ENCODE data around the gene DNAH8.

Gene DNAH8

GRCh38 chr6:38813041-38813823, 98.1 kb downstream of the DNAH8 start:
- intact Hi-C loops (cut with DNase I): no loop called here
- DNase-seq: no peak

- DNase-seq: no peak
- intact Hi-C loops (cut with DNase I): no loop called here
Observed at GRCh38 chr6:38814761-38815160, 99.7 kb downstream of the DNAH8 start.

GRCh38 chr6:38815250-38815649, 100.1 kb downstream of the DNAH8 start:
- DNase-seq: no peak
- intact Hi-C loops (cut with DNase I): no loop called here

DNA sequence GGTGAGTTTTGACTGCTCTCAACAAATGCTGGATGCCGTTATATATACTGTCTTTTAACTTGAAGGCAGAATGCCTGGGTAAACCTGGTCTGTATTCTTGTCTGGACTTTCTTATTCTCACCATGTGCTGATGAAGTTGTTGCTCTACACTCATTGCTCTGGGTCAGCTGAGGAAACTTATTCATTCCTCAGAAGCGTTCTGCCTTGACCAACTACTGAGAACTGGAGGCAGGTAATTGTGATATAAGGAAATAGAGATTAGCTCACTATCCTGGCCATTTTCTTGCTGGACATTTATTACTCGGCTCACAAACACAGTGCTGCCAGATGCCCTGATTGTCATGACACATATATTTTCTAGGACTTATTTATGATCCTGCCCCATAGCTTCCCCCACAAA, 103.6 kb downstream of the DNAH8 start:
- intact Hi-C loops (cut with DNase I): no loop called here
- DNase-seq: no peak

- intact Hi-C loops (cut with DNase I): no loop called here
Observed at GRCh38 chr6:38822963-38823362, 107.9 kb downstream of the DNAH8 start.

DNA sequence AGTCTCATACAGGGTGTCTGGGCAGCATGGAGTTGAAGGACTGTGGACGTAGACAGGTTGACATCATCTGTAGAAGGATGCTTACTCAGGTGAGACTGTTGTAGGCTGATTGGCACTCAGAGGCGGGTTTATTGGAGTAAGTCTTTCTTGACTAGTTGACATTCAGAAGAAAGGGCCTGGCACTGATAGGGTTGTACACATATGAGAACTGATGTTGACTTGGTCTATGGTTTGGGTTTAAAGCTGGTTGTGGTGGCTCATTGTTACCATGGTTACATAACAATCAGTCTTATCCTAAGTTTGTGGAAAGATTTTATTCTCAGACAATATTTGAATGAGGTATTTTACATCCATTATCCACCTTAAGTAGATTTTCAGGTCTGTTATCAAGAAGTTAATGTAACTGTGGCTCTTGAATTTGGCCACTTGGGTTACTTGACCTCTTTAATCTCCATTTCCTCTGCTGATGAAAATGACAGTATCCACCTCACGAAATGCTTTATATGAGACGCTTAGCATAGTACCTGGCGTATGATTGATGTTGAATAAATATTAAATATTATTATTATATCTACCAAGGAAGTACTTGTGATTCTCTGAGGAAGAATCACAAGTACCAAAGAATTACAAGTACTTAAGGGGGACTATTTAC, 109.3 kb downstream of the DNAH8 start:
- DNase-seq: no peak
- intact Hi-C loops (cut with DNase I): no loop called here

More at GRCh38 chr6:38822963-38823362, 107.9 kb downstream of the DNAH8 start:
- DNase-seq: no peak

DNA sequence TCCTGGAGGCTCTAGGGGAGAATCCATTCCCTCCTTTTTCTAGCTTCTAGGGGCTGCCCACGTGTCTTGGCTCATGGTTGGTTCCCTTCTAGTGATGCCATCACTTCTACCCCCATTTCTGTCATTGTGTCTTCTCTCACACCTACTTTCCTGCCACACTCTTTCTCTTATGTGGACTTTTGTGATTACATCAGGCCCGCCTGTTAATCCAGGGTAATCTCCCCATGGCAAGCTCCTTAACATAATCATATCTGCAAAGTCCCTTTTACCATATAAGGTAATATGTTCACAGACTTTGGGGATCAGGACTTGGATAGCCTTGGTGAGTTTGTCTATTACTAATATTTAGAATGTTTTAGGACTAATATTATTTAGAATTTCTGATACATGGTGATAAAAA, 111.9 kb downstream of the DNAH8 start:
- intact Hi-C loops (cut with DNase I): no loop called here
- no peak for DNase-seq

- DNase-seq: no peak
- intact Hi-C loops (cut with DNase I): no loop called here
Observed at GRCh38 chr6:38831865-38832264, 116.8 kb downstream of the DNAH8 start.

- intact Hi-C loops (cut with DNase I): no loop called here
- no peak for DNase-seq
Observed at GRCh38 chr6:38833320-38833719, 118.2 kb downstream of the DNAH8 start.

- no peak for DNase-seq
- intact Hi-C loops (cut with DNase I): no loop called here
Observed at GRCh38 chr6:38836585-38836984, 121.5 kb downstream of the DNAH8 start.

- no peak for DNase-seq
- intact Hi-C loops (cut with DNase I): no loop called here
Observed at GRCh38 chr6:38837101-38837500, 122.0 kb downstream of the DNAH8 start.

GRCh38 chr6:38843798-38844197, 128.7 kb downstream of the DNAH8 start:
- intact Hi-C loops (cut with DNase I): no loop called here

DNA sequence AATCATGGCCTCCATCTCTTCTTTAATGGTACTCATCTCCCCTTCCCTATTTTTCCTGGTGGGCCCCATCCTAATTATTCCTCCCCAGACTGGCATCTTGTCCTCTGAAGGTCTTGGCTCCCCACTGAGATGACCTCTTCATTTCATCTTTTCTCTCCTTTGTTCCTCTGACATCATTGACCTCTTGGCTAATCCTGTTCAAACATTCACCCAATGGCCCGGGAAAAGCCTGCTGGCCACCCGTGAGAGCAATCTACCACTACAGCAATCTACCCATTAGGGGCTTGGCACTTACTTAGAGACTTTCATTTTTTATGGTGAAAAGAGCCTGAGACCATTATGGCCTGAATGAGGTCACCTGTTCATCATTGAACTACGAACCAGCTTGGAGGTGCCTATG, 130.8 kb downstream of the DNAH8 start:
- intact Hi-C loops (cut with DNase I): no loop called here
- DNase-seq: no peak

More at GRCh38 chr6:38843798-38844197, 128.7 kb downstream of the DNAH8 start:
- no peak for DNase-seq

DNA sequence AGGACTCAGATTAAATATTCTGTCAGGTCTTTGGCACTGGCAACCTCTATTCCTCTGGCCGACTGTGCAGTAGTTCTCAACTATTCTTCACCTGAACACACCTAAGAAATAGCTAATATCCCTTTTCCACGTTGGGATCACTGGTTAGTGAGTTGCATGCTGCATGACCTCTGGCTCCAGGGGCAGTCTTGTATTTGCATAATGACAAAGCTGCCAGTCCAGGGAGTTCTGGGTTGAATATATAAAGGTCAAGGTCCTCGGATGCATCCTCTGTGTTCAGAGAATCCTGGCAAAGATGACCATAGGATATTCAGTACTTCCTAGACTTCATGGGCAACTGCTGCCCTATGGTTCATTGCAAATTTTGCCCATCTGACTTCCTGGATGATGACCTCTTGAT, 131.2 kb downstream of the DNAH8 start:
- intact Hi-C loops (cut with DNase I): no loop called here
- no peak for DNase-seq

DNA sequence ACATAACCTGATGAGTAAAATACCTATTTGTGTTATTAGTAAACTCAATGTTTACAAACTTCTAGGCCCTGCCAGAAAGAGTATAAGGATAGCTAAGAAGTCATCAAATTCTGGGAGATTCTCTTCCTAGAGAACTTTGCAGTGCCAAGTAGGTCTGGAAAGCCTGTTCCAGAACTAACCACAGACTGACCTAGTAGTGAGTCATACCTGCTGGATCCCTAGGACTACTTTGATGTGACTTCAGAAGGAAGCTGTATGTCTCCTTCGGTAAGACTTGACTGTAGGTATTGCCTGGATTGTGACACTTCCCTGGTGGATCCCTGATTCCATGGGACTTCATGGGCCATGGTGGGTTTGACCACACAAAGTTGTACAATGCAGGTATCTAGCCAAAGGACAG, 131.7 kb downstream of the DNAH8 start:
- no peak for DNase-seq
- intact Hi-C loops (cut with DNase I): no loop called here

GRCh38 chr6:38847497-38847896, 132.4 kb downstream of the DNAH8 start:
- DNase-seq: no peak

GRCh38 chr6:38848760-38849159, 133.6 kb downstream of the DNAH8 start:
- DNase-seq: no peak
- intact Hi-C loops (cut with DNase I): no loop called here

More at GRCh38 chr6:38847497-38847896, 132.4 kb downstream of the DNAH8 start:
- intact Hi-C loops (cut with DNase I): no loop called here

DNA sequence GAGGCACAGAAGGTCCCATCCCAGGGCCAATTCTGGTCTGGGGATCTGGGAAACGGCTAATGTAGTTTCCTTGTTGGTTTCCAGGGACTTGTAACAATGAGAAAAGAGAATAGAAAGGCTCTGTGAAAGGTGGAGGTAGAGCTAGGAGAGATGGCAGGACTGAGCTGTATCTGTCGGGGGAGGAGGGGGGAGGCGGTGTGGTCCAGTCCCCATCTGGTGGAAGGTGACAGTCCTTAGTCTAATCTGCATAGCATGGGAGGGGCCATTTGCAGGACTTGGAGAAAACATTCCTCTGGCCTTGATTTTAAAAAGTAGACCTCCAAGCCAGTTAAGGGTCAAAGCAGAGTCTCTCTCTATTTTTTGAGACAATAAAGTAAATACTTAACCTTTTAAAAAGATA, 137.1 kb downstream of the DNAH8 start:
- no peak for DNase-seq
- intact Hi-C loops (cut with DNase I): no loop called here

GRCh38 chr6:38853236-38853635, 138.1 kb downstream of the DNAH8 start:
- intact Hi-C loops (cut with DNase I): no loop called here
- no peak for DNase-seq

DNA sequence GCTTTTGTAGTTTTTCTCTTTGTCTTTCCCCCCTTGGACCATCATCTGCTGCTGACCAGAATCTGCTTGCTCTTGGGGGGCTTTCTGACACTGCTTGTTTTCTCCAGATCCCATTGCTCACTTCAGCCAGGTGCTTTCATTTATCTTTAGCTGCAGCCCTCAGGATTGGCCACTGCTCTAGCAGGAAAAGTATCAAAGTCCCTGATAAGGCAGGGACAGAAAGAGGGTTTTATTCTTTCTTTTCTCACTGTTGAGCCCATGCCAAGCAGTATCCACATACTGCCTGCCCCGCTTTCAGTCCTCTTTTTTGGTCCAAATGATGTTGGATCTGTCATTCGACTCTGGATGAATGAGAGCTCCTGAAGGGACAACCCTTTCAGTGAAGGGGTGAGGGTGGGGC, 141.4 kb downstream of the DNAH8 start:
- intact Hi-C loops (cut with DNase I): no loop called here
- DNase-seq: no peak

DNA sequence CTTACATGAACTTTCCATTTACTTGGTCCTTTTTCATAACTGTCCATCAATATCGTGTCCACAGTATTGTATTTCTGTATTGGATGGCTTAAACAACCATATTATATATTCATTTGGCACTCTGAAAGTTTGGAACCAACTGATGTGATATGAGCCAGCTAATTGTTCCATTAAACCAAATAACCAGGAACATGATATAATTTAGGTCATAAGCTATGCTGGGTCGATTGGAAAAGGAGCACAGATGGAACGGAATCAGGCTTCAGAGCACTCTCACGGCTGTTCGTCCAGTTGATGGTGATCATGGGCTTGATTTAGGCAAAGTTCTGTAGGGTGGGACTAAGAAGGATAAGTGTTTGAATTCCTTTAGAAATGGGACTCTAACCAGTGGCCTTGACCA, 142.7 kb downstream of the DNAH8 start:
- intact Hi-C loops (cut with DNase I): no loop called here
- no peak for DNase-seq
